ENCODE measurements around the gene CLNK. TPM values are rescaled to one million over a fixed set of nuclear protein-coding genes. Genes with fewer than 3 reads are reported as not detected.

Gene CLNK
- total RNA-seq: under 1 TPM; 0.07 to 0.39 (median 0.20) TPM
- 0.07 TPM for total RNA-seq (2013)
- 0.13 to 1.8 (median 0.69) reads per million in 29 experiments for total RNA-seq

GRCh38 chr4:10684631-10685030 is at the start of gene CLNK:
TSS of gene CLNK (minus strand) at chr4:10684768. CDS start at chr4:10667869, 16,899 bp downstream.
- peaks cover 0 to 7% (median 0%) of the 10 kb centered on the region in 3 donors for H3K4me1 Mint-ChIP-seq
- no peak within 1 kb of the TSS for H3K4me3 Mint-ChIP-seq
- DNase-seq (no peak), ATAC-seq (replicated peaks in 1 of 4) (no peak)
- Histone ChIP-seq H3K27me3 (replicated peaks in 1 of 2; ENCODE audit: control insufficient read depth in 2 of 2, extremely low read depth in 1 of 2, insufficient read depth in 2 of 2, low read length in 1 of 2) (no peaks in the 10 kb centered on the region), H3K36me3 (ENCODE audit: control insufficient read depth in 2 of 2, extremely low read depth in 1 of 2, insufficient read depth in 1 of 2, low read length in 1 of 2) (no peaks in the 10 kb centered on the region), H3K27ac (ENCODE audit: low read length) (no peak within 1 kb of the TSS), H3K4me1 (ENCODE audit: control insufficient read depth in 1 of 2, extremely low read depth in 1 of 2, insufficient read depth in 2 of 2, low read length in 2 of 2) (no peaks in the 10 kb centered on the region), H3K9me3 (no peaks in the 10 kb centered on the region), H3K4me3 (ENCODE audit: control insufficient read depth in 1 of 2, extremely low read depth in 1 of 2, low read length in 1 of 2) (no peak within 1 kb of the TSS)
- no peaks in the 10 kb centered on the region for H3K36me3 Mint-ChIP-seq
- H3K27me3 Mint-ChIP-seq: no peaks in the 10 kb centered on the region
- ChIA-PET CTCF (no interaction called here), POLR2A (no interaction called here)
- WGBS (ENCODE audit: insufficient coverage): 45% methylated on average over 4 of the region's 8 CpGs
- H3K9me3 Mint-ChIP-seq: no peaks in the 10 kb centered on the region
- no peak within 1 kb of the TSS for H3K27ac Mint-ChIP-seq

- no peak for DNase-seq
- ATAC-seq (replicated peaks in 1 of 4): no peak
- no peak overlapping the region for H3K27ac Mint-ChIP-seq
- no peaks in the 10 kb centered on the region for H3K9me3 Mint-ChIP-seq
- H3K4me1 Mint-ChIP-seq: peaks cover 8 to 26% (median 10%) of the 10 kb centered on the region in 3 donors
- no peaks in the 10 kb centered on the region for H3K9me3 ChIP-seq
- H3K4me1 ChIP-seq (ENCODE audit: control insufficient read depth in 1 of 2, extremely low read depth in 1 of 2, insufficient read depth in 2 of 2, low read length in 2 of 2): peaks cover 0 to 3% of the 10 kb centered on the region in 2 experiments
- H3K27me3 ChIP-seq (replicated peaks in 1 of 2; ENCODE audit: control insufficient read depth in 2 of 2, extremely low read depth in 1 of 2, insufficient read depth in 2 of 2, low read length in 1 of 2): peaks cover 0 to 2% of the 10 kb centered on the region in 2 experiments
- POLR2A ChIA-PET: interaction anchor here (0.6 to 0.7 kb wide), 2 partner anchors 32 to 42 kb away, joined by 3 to 5 read pairs; no protein-coding TSS in a partner anchor
- CTCF ChIA-PET: no interaction called here
- no CpG with 5 or more reads among the region's 1 CpG for WGBS (ENCODE audit: insufficient coverage)
- H3K36me3 Mint-ChIP-seq: no peaks in the 10 kb centered on the region
- H3K27ac ChIP-seq (ENCODE audit: low read length): no peak overlapping the region
- no peak overlapping the region for H3K4me3 Mint-ChIP-seq
- no peaks in the 10 kb centered on the region for H3K36me3 ChIP-seq (ENCODE audit: control insufficient read depth in 2 of 2, extremely low read depth in 1 of 2, insufficient read depth in 1 of 2, low read length in 1 of 2)
- no peak overlapping the region for H3K4me3 ChIP-seq (ENCODE audit: control insufficient read depth in 1 of 2, extremely low read depth in 1 of 2, low read length in 1 of 2)
- H3K27me3 Mint-ChIP-seq: peaks cover 0 to 6% of the 10 kb centered on the region in 2 donors
Measured at GRCh38 chr4:10733481-10734062, 49.0 kb upstream of the CLNK start.

- POLR2A ChIA-PET: interaction anchor here (0.6 kb wide), 2 partner anchors 41 to 52 kb away, joined by 3 read pairs; no protein-coding TSS in a partner anchor
- H3K4me1 Mint-ChIP-seq: peaks cover 8 to 26% (median 10%) of the 10 kb centered on the region in 3 donors
- H3K27me3 Mint-ChIP-seq: peaks cover 0 to 6% of the 10 kb centered on the region in 2 donors
- H3K36me3 ChIP-seq (ENCODE audit: control insufficient read depth in 2 of 2, extremely low read depth in 1 of 2, insufficient read depth in 1 of 2, low read length in 1 of 2): no peaks in the 10 kb centered on the region
- ATAC-seq (replicated peaks in 1 of 4) (no peak), DNase-seq (no peak)
- no peak overlapping the region for H3K27ac ChIP-seq (ENCODE audit: low read length)
- 13% methylated on average over 3 of the region's 5 CpGs for WGBS (ENCODE audit: insufficient coverage)
- no peaks in the 10 kb centered on the region for H3K9me3 ChIP-seq
- no peak overlapping the region for H3K27ac Mint-ChIP-seq
- H3K9me3 Mint-ChIP-seq: no peaks in the 10 kb centered on the region
- peaks cover 0 to 3% of the 10 kb centered on the region in 2 experiments for H3K4me1 ChIP-seq (ENCODE audit: control insufficient read depth in 1 of 2, extremely low read depth in 1 of 2, insufficient read depth in 2 of 2, low read length in 2 of 2)
- H3K36me3 Mint-ChIP-seq: no peaks in the 10 kb centered on the region
- no peak overlapping the region for H3K4me3 ChIP-seq (ENCODE audit: control insufficient read depth in 1 of 2, extremely low read depth in 1 of 2, low read length in 1 of 2)
- CTCF ChIA-PET: no interaction called here
- H3K4me3 Mint-ChIP-seq: no peak overlapping the region
- peaks cover 0 to 2% of the 10 kb centered on the region in 2 experiments for H3K27me3 ChIP-seq (replicated peaks in 1 of 2; ENCODE audit: control insufficient read depth in 2 of 2, extremely low read depth in 1 of 2, insufficient read depth in 2 of 2, low read length in 1 of 2)
Measured at GRCh38 chr4:10732914-10733415, 48.4 kb upstream of the CLNK start.

- WGBS (ENCODE audit: insufficient coverage): 43% methylated on average over 1 of the region's 3 CpGs
- ChIA-PET POLR2A (interaction anchor here in 1 of 2 donors (0.6 kb wide), 1 partner anchor 52 kb away, joined by 3 read pairs; no protein-coding TSS in a partner anchor), CTCF (no interaction called here)
- Mint-ChIP-seq H3K27me3 (peaks cover 0 to 6% of the 10 kb centered on the region in 2 donors), H3K4me1 (peaks cover 8 to 26% (median 10%) of the 10 kb centered on the region in 3 donors), H3K27ac (no peak overlapping the region), H3K4me3 (no peak overlapping the region), H3K9me3 (no peaks in the 10 kb centered on the region), H3K36me3 (no peaks in the 10 kb centered on the region)
- peaks cover 0 to 3% of the 10 kb centered on the region in 2 experiments for H3K4me1 ChIP-seq (ENCODE audit: control insufficient read depth in 1 of 2, extremely low read depth in 1 of 2, insufficient read depth in 2 of 2, low read length in 2 of 2)
- DNase-seq (no peak), ATAC-seq (replicated peaks in 1 of 4) (no peak)
- H3K4me3 ChIP-seq (ENCODE audit: control insufficient read depth in 1 of 2, extremely low read depth in 1 of 2, low read length in 1 of 2): no peak overlapping the region
- peaks cover 0 to 2% of the 10 kb centered on the region in 2 experiments for H3K27me3 ChIP-seq (replicated peaks in 1 of 2; ENCODE audit: control insufficient read depth in 2 of 2, extremely low read depth in 1 of 2, insufficient read depth in 2 of 2, low read length in 1 of 2)
- no peaks in the 10 kb centered on the region for H3K9me3 ChIP-seq
- H3K27ac ChIP-seq (ENCODE audit: low read length): no peak overlapping the region
- no peaks in the 10 kb centered on the region for H3K36me3 ChIP-seq (ENCODE audit: control insufficient read depth in 2 of 2, extremely low read depth in 1 of 2, insufficient read depth in 1 of 2, low read length in 1 of 2)
Measured at GRCh38 chr4:10732235-10732913, 47.8 kb upstream of the CLNK start.

GRCh38 chr4:10731690-10732089 is 47.1 kb upstream of the CLNK start:
- H3K4me3 ChIP-seq (ENCODE audit: control insufficient read depth in 1 of 2, extremely low read depth in 1 of 2, low read length in 1 of 2): no peak overlapping the region
- ChIA-PET POLR2A (no interaction called here), CTCF (no interaction called here)
- H3K27ac ChIP-seq (ENCODE audit: low read length): no peak overlapping the region
- H3K4me1 ChIP-seq (ENCODE audit: control insufficient read depth in 1 of 2, extremely low read depth in 1 of 2, insufficient read depth in 2 of 2, low read length in 2 of 2): peaks cover 0 to 3% of the 10 kb centered on the region in 2 experiments
- H3K4me1 Mint-ChIP-seq: peaks cover 8 to 26% (median 10%) of the 10 kb centered on the region in 3 donors
- H3K36me3 ChIP-seq (ENCODE audit: control insufficient read depth in 2 of 2, extremely low read depth in 1 of 2, insufficient read depth in 1 of 2, low read length in 1 of 2): no peaks in the 10 kb centered on the region
- no peaks in the 10 kb centered on the region for H3K9me3 ChIP-seq
- no peaks in the 10 kb centered on the region for H3K9me3 Mint-ChIP-seq
- DNase-seq: no peak
- H3K4me3 Mint-ChIP-seq: no peak overlapping the region
- no peak overlapping the region for H3K27ac Mint-ChIP-seq
- peaks cover 0 to 2% of the 10 kb centered on the region in 2 experiments for H3K27me3 ChIP-seq (replicated peaks in 1 of 2; ENCODE audit: control insufficient read depth in 2 of 2, extremely low read depth in 1 of 2, insufficient read depth in 2 of 2, low read length in 1 of 2)
- ATAC-seq (replicated peaks in 1 of 4): no peak
- WGBS (ENCODE audit: insufficient coverage): no CpG with 5 or more reads among the region's 3 CpGs
- H3K27me3 Mint-ChIP-seq: peaks cover 0 to 6% of the 10 kb centered on the region in 2 donors
- no peaks in the 10 kb centered on the region for H3K36me3 Mint-ChIP-seq

- H3K36me3 Mint-ChIP-seq: no peaks in the 10 kb centered on the region
- H3K9me3 ChIP-seq: no peaks in the 10 kb centered on the region
- H3K27me3 Mint-ChIP-seq: peaks cover 0 to 6% of the 10 kb centered on the region in 2 donors
- H3K9me3 Mint-ChIP-seq: no peaks in the 10 kb centered on the region
- ChIA-PET CTCF (no interaction called here), POLR2A (no interaction called here)
- H3K4me1 ChIP-seq (ENCODE audit: control insufficient read depth in 1 of 2, extremely low read depth in 1 of 2, insufficient read depth in 2 of 2, low read length in 2 of 2): peaks cover 0 to 5% of the 10 kb centered on the region in 2 experiments
- H3K4me3 Mint-ChIP-seq: no peak overlapping the region
- ATAC-seq (replicated peaks in 1 of 4) (no peak), DNase-seq (no peak)
- 6% methylated on average over 3 of the region's 4 CpGs for WGBS (ENCODE audit: insufficient coverage)
- H3K27me3 ChIP-seq (replicated peaks in 1 of 2; ENCODE audit: control insufficient read depth in 2 of 2, extremely low read depth in 1 of 2, insufficient read depth in 2 of 2, low read length in 1 of 2): peaks cover 0 to 2% of the 10 kb centered on the region in 2 experiments
- H3K27ac ChIP-seq (ENCODE audit: low read length): no peak overlapping the region
- H3K4me1 Mint-ChIP-seq: peaks cover 8 to 26% (median 10%) of the 10 kb centered on the region in 3 donors
- H3K27ac Mint-ChIP-seq: no peak overlapping the region
- H3K4me3 ChIP-seq (ENCODE audit: control insufficient read depth in 1 of 2, extremely low read depth in 1 of 2, low read length in 1 of 2): no peak overlapping the region
- H3K36me3 ChIP-seq (ENCODE audit: control insufficient read depth in 2 of 2, extremely low read depth in 1 of 2, insufficient read depth in 1 of 2, low read length in 1 of 2): no peaks in the 10 kb centered on the region
Measured at GRCh38 chr4:10731162-10731561, 46.6 kb upstream of the CLNK start.
